Upper lobe of left lung (tissue), 6 donors: ENCODE data around the gene BOLL. TPM values are rescaled to one million over a fixed set of nuclear protein-coding genes. Genes with fewer than 3 reads are reported as not detected.
A peak's percentile ranks its signal among the peaks of the same experiment; 100 is the strongest.
"Not testable (repeated sequence)": the region's sequence is repeated elsewhere in the genome, so short reads cannot be mapped to it uniquely, and the experiment has no call there.

ENCODE experiments used
- ATAC-seq, 2 donors: fragments of 200-7000 bp; cut with Tn5 transposase; one replicate each; pipeline ENCODE4 v1.9.1; 2022; ENCODE audit warnings: mild to moderate bottlenecking in 2 of 2, moderate library complexity in 2 of 2; ENCODE audit not compliant: low FRiP score in 2 of 2
- DNase-seq, 2 donors: peaks; one replicate each; pipeline ENCODE4 v3.0.0-alpha.2; 2019 to 2020
- H3K27ac ChIP-seq, 4 donors: fragments of 200-600 bp; sonication (generic); one replicate each; pipeline ENCODE4 v1.5.1; 2016 to 2019
- H3K27me3 ChIP-seq, 4 donors: fragments of 200-600 bp; sonication (generic); one replicate each; pipeline ENCODE4 v1.5.1; 2017 to 2019
- H3K36me3 ChIP-seq, 4 donors: fragments of 200-600 bp; sonication (generic); one replicate each; pipeline ENCODE4 v1.5.1; 2016 to 2019
- H3K4me1 ChIP-seq, 4 donors: fragments of 200-600 bp; sonication (generic); one replicate each; pipeline ENCODE4 v1.5.1; 2018 to 2019
- H3K4me3 ChIP-seq, 4 donors: fragments of 200-600 bp; sonication (generic); one replicate each; pipeline ENCODE4 v1.5.1; 2017 to 2019; ENCODE audit warnings: mild to moderate bottlenecking in 2 of 4, moderate library complexity in 1 of 4
- H3K9me3 ChIP-seq, 4 donors: fragments of 200-600 bp; sonication (generic); one replicate each; pipeline ENCODE4 v1.5.1; 2018 to 2019
- CTCF ChIP-seq, 6 experiments: fragments of 450-650 bp in 4 of 6; fragments of 200-600 bp in 2 of 6; sonication (generic) in 2 of 6; IDR thresholded peaks; one replicate each; pipeline ENCODE4 v1.5.1; 2016 to 2019; ENCODE audit warnings: antibody characterized with exemption in 6 of 6
- EP300 ChIP-seq, 4 donors: sonication (generic); formaldehyde crosslinking; IDR thresholded peaks; one replicate each; pipeline ENCODE4 v1.5.1; 2017; ENCODE audit warnings: antibody characterized with exemption in 4 of 4, control low read depth in 2 of 4
- POLR2A ChIP-seq, 4 donors: fragments of 450-650 bp; IDR thresholded peaks; one replicate each; pipeline ENCODE4 v1.5.1; 2016 to 2017; ENCODE audit warnings: antibody characterized with exemption in 4 of 4, mild to moderate bottlenecking in 2 of 4
- POLR2AphosphoS5 ChIP-seq, 2 donors: sonication (generic); formaldehyde crosslinking; IDR thresholded peaks; one replicate each; pipeline ENCODE4 v1.5.1; 2017; ENCODE audit warnings: antibody characterized with exemption in 2 of 2
- WGBS, 2 donors: methylation state at CpG; one replicate each; pipeline ENCODE4 v1.1.5; 2017 to 2018; 5-methylcytosine and 5-hydroxymethylcytosine counted together
- total RNA-seq, 6 donors: library from RNA; depleted of rRNA in 4 of 6; stranded (reverse); fragments of >200 nt in 4 of 6; gene quantifications; one replicate each; pipeline versions ENCODE4 v1.1.0 to v1.2.1, GENCODE V29; 2016 to 2021
- donor health status: DM: no; HTN: no; CAD: no; lungs with moderate emphysema.
- donor health status: DM: no; HTN: yes; CAD: no; lungs with severe emphysema.

Gene BOLL
- not detected for total RNA-seq

GRCh38 chr2:197784956-197785941 lies at the start of gene BOLL:
BOLL (minus strand) TSS chr2:197785319; CDS start chr2:197781850, 3,469 bp downstream.
- Histone ChIP-seq H3K4me1 (peaks cover 6 to 14% (median 10%) of the 10 kb centered on the region in 4 donors), H3K27ac (no peak within 1 kb of the TSS), H3K27me3 (peaks cover 0 to 12% (median 7%) of the 10 kb centered on the region in 4 donors), H3K36me3 (no peaks in the 10 kb centered on the region), H3K9me3 (no peaks in the 10 kb centered on the region), H3K4me3 (peak within 1 kb of the TSS; percentile 23 to 53 (median 46))
- no peak for TF ChIP-seq CTCF (IDR thresholded peaks at IDR 0.05)
- no peak for TF ChIP-seq POLR2AphosphoS5 (IDR thresholded peaks at IDR 0.05)
- TF ChIP-seq POLR2A (IDR thresholded peaks at IDR 0.05) = no peak
- TF ChIP-seq EP300 (IDR thresholded peaks at IDR 0.05) = no peak
- ATAC-seq (peak in 1 of 2 donors; percentile 37), DNase-seq (peak in 1 of 2 donors; percentile 80)
- 88 to 92% methylated on average over 49 to 67 of the region's 80 CpGs for WGBS, 2 donors

GRCh38 chr2:197834771-197835170 lies 49.7 kb upstream of the BOLL start:
- not testable (repeated sequence) for H3K9me3 ChIP-seq, DNase-seq, H3K36me3 ChIP-seq, H3K27me3 ChIP-seq, H3K27ac ChIP-seq, ATAC-seq, H3K4me3 ChIP-seq
- WGBS, 2 donors = 91 to 98% methylated on average over 2 of the region's 2 CpGs
- H3K4me1 ChIP-seq = peaks cover 4 to 13% (median 11%) of the 10 kb centered on the region in 4 donors

- Histone ChIP-seq H3K4me3 (no peak overlapping the region), H3K27me3 (no peaks in the 10 kb centered on the region), H3K4me1 (no peaks in the 10 kb centered on the region), H3K36me3 (no peaks in the 10 kb centered on the region), H3K27ac (no peak overlapping the region), H3K9me3 (no peaks in the 10 kb centered on the region)
- TF ChIP-seq POLR2AphosphoS5 (IDR thresholded peaks at IDR 0.05) (no peak), CTCF (IDR thresholded peaks at IDR 0.05) (no peak), POLR2A (IDR thresholded peaks at IDR 0.05) (no peak), EP300 (IDR thresholded peaks at IDR 0.05) (no peak)
- DNase-seq (no peak), ATAC-seq (no peak)
- 57 to 58% methylated on average over 1 of the region's 1 CpG for WGBS, 2 donors
These were observed 43.5 kb upstream of the BOLL start for GRCh38 chr2:197828464-197829135.

GRCh38 chr2:197827618-197828017 lies 42.5 kb upstream of the BOLL start:
- no peaks in the 10 kb centered on the region for H3K9me3 ChIP-seq
- H3K36me3 ChIP-seq = no peaks in the 10 kb centered on the region
- H3K4me1 ChIP-seq = no peaks in the 10 kb centered on the region
- H3K27ac ChIP-seq = no peak overlapping the region
- ATAC-seq (no peak), DNase-seq (no peak)
- WGBS, 2 donors = 67 to 82% methylated on average over 2 of the region's 2 CpGs
- no peaks in the 10 kb centered on the region for H3K27me3 ChIP-seq
- no peak overlapping the region for H3K4me3 ChIP-seq
- TF ChIP-seq EP300 (IDR thresholded peaks at IDR 0.05) = no peak
- no peak for TF ChIP-seq POLR2A (IDR thresholded peaks at IDR 0.05)
- no peak for TF ChIP-seq POLR2AphosphoS5 (IDR thresholded peaks at IDR 0.05)
- TF ChIP-seq CTCF (IDR thresholded peaks at IDR 0.05) = no peak

- ATAC-seq = peak in 1 of 2 donors; percentile 23
- H3K9me3 ChIP-seq = no peaks in the 10 kb centered on the region
These were observed 37.2 kb upstream of the BOLL start for GRCh38 chr2:197822333-197822732.

More at GRCh38 chr2:197822333-197822732, 37.2 kb upstream of the BOLL start:
- TF ChIP-seq EP300 (IDR thresholded peaks at IDR 0.05) (no peak), POLR2A (IDR thresholded peaks at IDR 0.05) (no peak), CTCF (IDR thresholded peaks at IDR 0.05) (no peak), POLR2AphosphoS5 (IDR thresholded peaks at IDR 0.05) (no peak)
- Histone ChIP-seq H3K4me3 (no peak overlapping the region), H3K4me1 (no peaks in the 10 kb centered on the region), H3K27ac (no peak overlapping the region), H3K27me3 (no peaks in the 10 kb centered on the region), H3K36me3 (no peaks in the 10 kb centered on the region)
- no peak for DNase-seq
- WGBS, 2 donors = 76 to 82% methylated on average over 2 of the region's 2 CpGs
